DMS 273 (cell line): ENCODE data around the gene PLK4.
"Not testable (repeated sequence)": the region's sequence is repeated elsewhere in the genome, so short reads cannot be mapped to it uniquely, and the experiment has no call there.

Experiments used
- DNase-seq: peaks from one replicate; lab custom pipeline; 2025; ENCODE audit not compliant: unreplicated experiment; lab: John Stamatoyannopoulos, UW

The PLK4 gene

GRCh38 chr4:127905029-127905428, 24.3 kb downstream of the PLK4 start:
- no peak for DNase-seq

GRCh38 chr4:127916512-127916911, 35.8 kb downstream of the PLK4 start:
- no peak for DNase-seq

- no peak for DNase-seq
Measured at GRCh38 chr4:127917151-127917550, 36.5 kb downstream of the PLK4 start.

- DNase-seq = no peak
Measured at GRCh38 chr4:127920521-127920920, 39.8 kb downstream of the PLK4 start.

- DNase-seq = no peak
Measured at GRCh38 chr4:127922226-127922625, 41.5 kb downstream of the PLK4 start.

- not testable (repeated sequence) for DNase-seq
Measured at GRCh38 chr4:127925720-127926119, 45.0 kb downstream of the PLK4 start.

GRCh38 chr4:127930175-127930574, 49.5 kb downstream of the PLK4 start:
- DNase-seq = no peak

GRCh38 chr4:127931836-127932235, 51.1 kb downstream of the PLK4 start:
- DNase-seq = not testable (repeated sequence)

GRCh38 chr4:127936974-127937373, 56.3 kb downstream of the PLK4 start:
- no peak for DNase-seq
